A549 (cell line): ENCODE results near the gene RBM17. TPM values are rescaled to one million over a fixed set of nuclear protein-coding genes. Genes with fewer than 3 reads are reported as not detected.

ENCODE experiments used
- ATAC-seq, 2 experiments: fragments of 200-7000 bp in 1 of 2; fragments of >200 bp in 1 of 2; cut with Nextera tagmentation in 1 of 2; cut with Tn5 transposase in 1 of 2; 3 replicates each; pipeline versions ENCODE4 v1.8.0 to v1.9.1; 2018 to 2020; ENCODE audit warnings: mild to moderate bottlenecking in 1 of 2, moderate library complexity in 1 of 2
- CTCF ChIA-PET: fragments of 300-600 bp; sonication (Branson Sonifier 250); formaldehyde crosslinking; extraction: SDS; loops from one replicate; lab custom pipeline; 2021; ENCODE audit warnings: antibody characterized with exemption, inconsistent platforms; lab: Yijun Ruan, JAX
- POLR2A ChIA-PET: fragments of 350-600 bp; formaldehyde crosslinking; extraction: SDS; loops from one replicate; lab custom pipeline; 2021; ENCODE audit warnings: antibody characterized with exemption, inconsistent platforms; lab: Yijun Ruan, JAX
- DNase-seq, 2 experiments: peaks; one replicate each; pipeline versions ENCODE4 v3.0.0 to v3.0.0-alpha.2; 2011 to 2016; ENCODE audit warnings: low read depth in 1 of 2, low spot score in 1 of 2
- FAIRE-seq: peaks from 2 replicates; lab custom pipeline; 2011; peaks lifted over from hg19 to GRCh38; lab: Jason Lieb, UNC
- H3K27ac ChIP-seq, 2 experiments: fragments of >200 bp; sonication (Bioruptor Twin); formaldehyde crosslinking; 3 replicates each; pipeline ENCODE4 v1.5.1; 2016 to 2017
- H3K4me1 ChIP-seq: fragments of >200 bp; sonication (Bioruptor Twin); formaldehyde crosslinking; 3 replicates; pipeline ENCODE4 v1.6.1; 2016
- H3K4me2 ChIP-seq: fragments of >200 bp; sonication (Bioruptor Twin); formaldehyde crosslinking; 3 replicates; pipeline ENCODE4 v1.6.1; 2016
- H3K4me3 ChIP-seq: fragments of >200 bp; sonication (Bioruptor Twin); formaldehyde crosslinking; 3 replicates; pipeline ENCODE4 v1.5.1; 2016
- H3K9me3 ChIP-seq: fragments of >200 bp; sonication (Bioruptor Twin); formaldehyde crosslinking; 3 replicates; pipeline ENCODE4 v1.6.1; 2016
- ATOH8 ChIP-seq: fragments of 250-450 bp; sonication (Bioruptor Pico); IDR thresholded peaks from 2 replicates; pipeline ENCODE4 v1.5.0; 2020; ENCODE audit warnings: low read depth, mild to moderate bottlenecking, moderate library complexity
- BHLHE40 ChIP-seq: IDR thresholded peaks from 2 replicates; pipeline ENCODE4 v1.6.1; 2012; ENCODE audit warnings: low read depth, low read length, inconsistent platforms
- CBX8 ChIP-seq: fragments of 200-600 bp; sonication (generic); IDR thresholded peaks from 2 replicates; pipeline ENCODE4 v1.6.1; 2016
- CEBPB ChIP-seq, 2 experiments: fragments of >200 bp in 1 of 2; sonication (Bioruptor Twin) in 1 of 2; formaldehyde crosslinking in 1 of 2; IDR thresholded peaks; 2 replicates each; pipeline ENCODE4 v1.6.1; 2012 to 2016
- CHD4 ChIP-seq: fragments of 200-600 bp; sonication (generic); IDR thresholded peaks from 2 replicates; pipeline ENCODE4 v1.6.1; 2016; ENCODE audit warnings: antibody characterized with exemption, mild to moderate bottlenecking, borderline replicate concordance
- CTCF ChIP-seq: fragments of >200 bp; sonication (Bioruptor Twin); formaldehyde crosslinking; IDR thresholded peaks from 3 replicates; pipeline ENCODE4 v1.5.1; 2016
- EHF ChIP-seq: fragments of 250-450 bp; sonication (Bioruptor Pico); IDR thresholded peaks from 2 replicates; pipeline ENCODE4 v1.5.0; 2020; ENCODE audit warnings: mild to moderate bottlenecking
- EHMT2 ChIP-seq: fragments of 200-600 bp; sonication (generic); IDR thresholded peaks from 2 replicates; pipeline ENCODE4 v1.6.1; 2016; ENCODE audit warnings: antibody characterized with exemption, low read depth, mild to moderate bottlenecking, moderate library complexity
- ELK1 ChIP-seq: fragments of 150-350 bp; IDR thresholded peaks from 2 replicates; pipeline ENCODE4 v1.6.1; 2014; ENCODE audit warnings: low read depth, mild to moderate bottlenecking, low read length
- FOSL2 ChIP-seq, 2 experiments: fragments of 450-650 bp in 1 of 2; fragments of >200 bp in 1 of 2; sonication (Bioruptor Twin) in 1 of 2; formaldehyde crosslinking; IDR thresholded peaks; 2 replicates each; pipeline versions ENCODE4 v1.5.0 to v1.6.1; 2016 to 2020; ENCODE audit warnings: mild to moderate bottlenecking in 1 of 2, moderate library complexity in 1 of 2
- HOXB5 ChIP-seq: fragments of 250-450 bp; sonication (Bioruptor Pico); IDR thresholded peaks from 2 replicates; pipeline ENCODE4 v1.5.0; 2020; ENCODE audit warnings: mild to moderate bottlenecking, moderate library complexity
- JUNB ChIP-seq: fragments of >200 bp; sonication (Bioruptor Twin); formaldehyde crosslinking; IDR thresholded peaks from 2 replicates; pipeline ENCODE4 v1.6.1; 2016
- MAFK ChIP-seq: fragments of 450-650 bp; IDR thresholded peaks from 2 replicates; pipeline ENCODE4 v1.6.1; 2014; ENCODE audit not compliant: partially characterized antibody
- MAX ChIP-seq: IDR thresholded peaks from 2 replicates; pipeline ENCODE4 v1.6.1; 2012
- MYC ChIP-seq: IDR thresholded peaks from 2 replicates; pipeline ENCODE4 v1.6.1; 2012; ENCODE audit warnings: mild to moderate bottlenecking, inconsistent platforms, low read length, improper control_type of control experiment, borderline replicate concordance
- NPAS2 ChIP-seq: fragments of 250-450 bp; sonication (Bioruptor Pico); IDR thresholded peaks from 2 replicates; pipeline ENCODE4 v1.8.0; 2022; ENCODE audit warnings: mild to moderate bottlenecking, moderate library complexity, borderline replicate concordance
- NR3C1 ChIP-seq: fragments of >200 bp; sonication (Bioruptor Twin); formaldehyde crosslinking; IDR thresholded peaks from 3 replicates; pipeline ENCODE4 v1.6.1; 2017
- PBX3 ChIP-seq: IDR thresholded peaks from 2 replicates; pipeline ENCODE4 v1.6.1; 2012
- POLR2A ChIP-seq: IDR thresholded peaks from 2 replicates; pipeline ENCODE4 v1.6.1; 2012; ENCODE audit warnings: mild to moderate bottlenecking, low read length
- RAD21 ChIP-seq, 2 experiments: fragments of >200 bp in 1 of 2; sonication (Bioruptor Twin) in 1 of 2; formaldehyde crosslinking in 1 of 2; IDR thresholded peaks in 1 of 2; conservative IDR thresholded peaks in 1 of 2; 2 replicates in 1 of 2; 3 replicates in 1 of 2; pipeline ENCODE4 v1.6.1; 2012 to 2018; ENCODE audit warnings: inconsistent platforms in 1 of 2
- RCOR1 ChIP-seq: fragments of 150-350 bp; IDR thresholded peaks from 2 replicates; pipeline ENCODE4 v1.6.1; 2014; ENCODE audit warnings: antibody characterized with exemption, low read length, low read depth
- REST ChIP-seq: fragments of 200-600 bp; sonication (generic); IDR thresholded peaks from 2 replicates; pipeline ENCODE4 v1.6.1; 2016; ENCODE audit warnings: antibody characterized with exemption, mild to moderate bottlenecking, moderate library complexity
- RFX5 ChIP-seq: fragments of 450-650 bp; IDR thresholded peaks from 2 replicates; pipeline ENCODE4 v1.7.1; 2014; ENCODE audit warnings: antibody characterized with exemption, mild to moderate bottlenecking, moderate library complexity
- SMC3 ChIP-seq: fragments of >200 bp; sonication (Bioruptor Twin); formaldehyde crosslinking; IDR thresholded peaks from 3 replicates; pipeline ENCODE4 v1.6.1; 2018; ENCODE audit warnings: inconsistent platforms
- SREBF2 ChIP-seq: fragments of 450-650 bp; IDR thresholded peaks from 2 replicates; pipeline ENCODE4 v1.6.1; 2014; ENCODE audit warnings: mild to moderate bottlenecking, moderate library complexity
- TFCP2L1 ChIP-seq: fragments of 250-450 bp; sonication (Bioruptor Pico); IDR thresholded peaks from 2 replicates; pipeline ENCODE4 v1.5.0; 2021; ENCODE audit warnings: mild to moderate bottlenecking
- TP53 ChIP-seq: fragments of 250-450 bp; sonication (Bioruptor Pico); IDR thresholded peaks from 2 replicates; pipeline ENCODE4 v1.5.0; 2021; ENCODE audit warnings: mild to moderate bottlenecking, moderate library complexity
- USF2 ChIP-seq: fragments of 450-650 bp; IDR thresholded peaks from 2 replicates; pipeline ENCODE4 v1.6.1; 2014; ENCODE audit warnings: antibody characterized with exemption
- ZNF302 ChIP-seq: fragments of 250-450 bp; sonication (Bioruptor Pico); IDR thresholded peaks from 2 replicates; pipeline ENCODE4 v1.9.0; 2021; ENCODE audit warnings: inconsistent platforms, mild to moderate bottlenecking, moderate library complexity
- WGBS: methylation state at CpG from one replicate; pipeline ENCODE4 v1.1.6; 2017; ENCODE audit errors: missing lambda C conversion rate; 5-methylcytosine and 5-hydroxymethylcytosine counted together
- polyA plus RNA-seq, 4 experiments: library from polyadenylated mRNA; depleted of rRNA in 3 of 4; stranded (reverse); fragments of >200 nt; fragmentation: RNase III in 1 of 4; extraction: RNeasy Plus Mini Kit Qiagen cat#74134 plus additional on column Dnase treatment in 1 of 4; gene quantifications; 2 replicates in 3 of 4; 3 replicates in 1 of 4; pipeline ENCODE4 v1.2.3, GENCODE V29; 2011 to 2017

Gene RBM17
- polyA plus RNA-seq, 2 of the 4 experiments (the other 2 are of a cell fraction) = 75.2 to 121 TPM

- Histone ChIP-seq H3K27ac (0 out of 6 replicates have a peak overlapping the region, but pooled peaks have one; percentile 3 to 13), H3K4me3 (no peak overlapping the region), H3K4me1 (peaks cover 26% of the 10 kb centered on the region), H3K9me3 (0 out of 3 replicates have a peak, but pooled peaks cover 3% of the 10 kb centered on the region), H3K4me2 (peak overlapping the region; percentile 66)
- ChIA-PET POLR2A (interaction anchor here (0.9 to 1.6 kb wide), 2 partner anchors 116 to 315 kb away, joined by 5 to 7 read pairs; partner anchors contain the start of gene PFKFB3), CTCF (interaction anchor here (0.6 to 2.8 kb wide), 36 partner anchors 9 to 382 kb away, joined by 3 to 23 read pairs (median 4); partner anchors contain the start of gene PFKFB3)
- no peak for TF ChIP-seq PBX3
- no peak for TF ChIP-seq HOXB5 (CRISPR knock-in tag)
- no peak for TF ChIP-seq CBX8
- TF ChIP-seq NPAS2 (CRISPR knock-in tag) = no peak
- no peak for TF ChIP-seq MYC
- TF ChIP-seq FOSL2 (IDR thresholded peaks at IDR 0.05) = no peak
- TF ChIP-seq FOSL2 (CRISPR knock-in tag; IDR thresholded peaks at IDR 0.05) = no peak
- TF ChIP-seq RFX5 = no peak
- TF ChIP-seq BHLHE40 = no peak
- TF ChIP-seq REST = no peak
- no peak for TF ChIP-seq JUNB
- TF ChIP-seq EHF = no peak
- peak; percentile 49 to 52; a peak in 4 of 5 replicates for TF ChIP-seq RAD21 (conservative IDR thresholded peaks at IDR 0.05 in 1 of 2, IDR thresholded peaks at IDR 0.05 in 1 of 2)
- peak; percentile 84 for TF ChIP-seq CTCF
- no peak for TF ChIP-seq CHD4
- 0 out of 2 replicates have a peak, but pooled peaks have one; percentile 31 for TF ChIP-seq MAX
- TF ChIP-seq MAFK = no peak
- TF ChIP-seq TP53 (CRISPR knock-in tag) = no peak
- no peak for TF ChIP-seq RCOR1
- no peak for TF ChIP-seq CEBPB (IDR thresholded peaks at IDR 0.05)
- no peak for TF ChIP-seq TFCP2L1 (CRISPR knock-in tag)
- TF ChIP-seq ZNF302 (CRISPR knock-in tag) = no peak
- TF ChIP-seq SMC3 = peak; percentile 51; the same call in 2 of the 3 replicates
- no peak for TF ChIP-seq EHMT2
- TF ChIP-seq SREBF2 = no peak
- no peak for TF ChIP-seq USF2
- TF ChIP-seq NR3C1 = no peak
- TF ChIP-seq ELK1 = no peak
- no peak for TF ChIP-seq ATOH8
- TF ChIP-seq POLR2A = no peak
- DNase-seq (peak; percentile 74 to 93), ATAC-seq (peak; percentile 80 to 91), FAIRE-seq (no peak)
- 19% methylated on average over 19 of the region's 19 CpGs for whole genome bisulfite sequencing
Measured at GRCh38 chr10:6086375-6087233, 2.2 kb upstream of the RBM17 start.
